DMS 273 (cell line): ENCODE results near the gene GRK2.

Experiments
- DNase-seq: peaks from one replicate; lab custom pipeline; 2025; ENCODE audit not compliant: unreplicated experiment; lab: John Stamatoyannopoulos, UW

The GRK2 gene

DNA sequence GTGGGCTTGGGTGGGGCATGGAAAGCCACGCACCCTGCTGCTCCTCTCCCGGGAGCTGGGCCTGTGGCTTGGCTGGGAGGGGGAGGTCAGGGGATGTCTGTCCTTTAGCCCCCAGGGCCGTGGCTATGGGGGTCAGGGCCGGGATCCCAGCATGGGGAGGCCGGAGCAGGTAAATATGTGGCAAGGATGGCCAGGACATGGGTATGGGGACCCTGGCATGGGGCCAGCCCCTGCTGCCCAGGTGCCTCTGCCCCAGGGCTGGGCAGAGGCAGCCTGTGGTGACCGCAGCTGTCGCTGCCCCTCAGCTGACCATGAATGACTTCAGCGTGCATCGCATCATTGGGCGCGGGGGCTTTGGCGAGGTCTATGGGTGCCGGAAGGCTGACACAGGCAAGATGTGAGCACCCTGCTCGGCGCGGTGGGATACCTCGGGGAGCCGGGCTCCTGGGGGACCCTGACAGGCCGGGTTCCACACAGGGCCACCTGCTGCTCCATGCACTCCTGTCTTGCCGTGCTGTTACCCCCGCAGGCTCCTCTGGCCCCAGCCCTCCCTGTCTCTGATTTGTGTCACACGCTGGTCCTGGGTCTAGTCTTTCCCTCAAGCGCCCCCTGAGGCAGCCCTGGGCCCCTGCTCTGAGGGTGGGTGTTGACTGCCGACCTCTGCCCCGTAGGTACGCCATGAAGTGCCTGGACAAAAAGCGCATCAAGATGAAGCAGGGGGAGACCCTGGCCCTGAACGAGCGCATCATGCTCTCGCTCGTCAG is 14.7 kb downstream of the GRK2 start:
- DNase-seq = no peak

DNA sequence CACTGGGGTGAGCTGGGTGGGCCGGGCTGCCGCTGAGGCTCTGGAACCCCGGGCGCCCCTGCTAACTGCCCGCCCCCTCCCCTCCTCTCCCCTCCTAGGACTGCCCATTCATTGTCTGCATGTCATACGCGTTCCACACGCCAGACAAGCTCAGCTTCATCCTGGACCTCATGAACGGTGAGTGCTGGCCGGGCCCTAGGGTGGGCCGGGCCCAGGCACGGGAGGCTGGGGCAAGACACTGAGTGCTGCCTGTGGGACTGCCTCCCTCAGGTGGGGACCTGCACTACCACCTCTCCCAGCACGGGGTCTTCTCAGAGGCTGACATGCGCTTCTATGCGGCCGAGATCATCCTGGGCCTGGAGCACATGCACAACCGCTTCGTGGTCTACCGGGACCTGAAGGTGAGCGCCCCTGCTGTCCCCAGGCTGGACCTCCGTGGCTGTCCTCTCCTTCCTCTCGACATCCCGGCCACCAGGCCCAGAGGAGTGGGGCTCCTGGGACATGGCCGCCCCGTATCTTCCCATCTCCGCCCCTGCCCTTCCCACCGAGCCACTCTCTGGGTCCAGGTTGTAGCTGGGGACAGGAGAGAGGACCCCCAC is 15.4 kb downstream of the GRK2 start:
- no peak for DNase-seq

DNA sequence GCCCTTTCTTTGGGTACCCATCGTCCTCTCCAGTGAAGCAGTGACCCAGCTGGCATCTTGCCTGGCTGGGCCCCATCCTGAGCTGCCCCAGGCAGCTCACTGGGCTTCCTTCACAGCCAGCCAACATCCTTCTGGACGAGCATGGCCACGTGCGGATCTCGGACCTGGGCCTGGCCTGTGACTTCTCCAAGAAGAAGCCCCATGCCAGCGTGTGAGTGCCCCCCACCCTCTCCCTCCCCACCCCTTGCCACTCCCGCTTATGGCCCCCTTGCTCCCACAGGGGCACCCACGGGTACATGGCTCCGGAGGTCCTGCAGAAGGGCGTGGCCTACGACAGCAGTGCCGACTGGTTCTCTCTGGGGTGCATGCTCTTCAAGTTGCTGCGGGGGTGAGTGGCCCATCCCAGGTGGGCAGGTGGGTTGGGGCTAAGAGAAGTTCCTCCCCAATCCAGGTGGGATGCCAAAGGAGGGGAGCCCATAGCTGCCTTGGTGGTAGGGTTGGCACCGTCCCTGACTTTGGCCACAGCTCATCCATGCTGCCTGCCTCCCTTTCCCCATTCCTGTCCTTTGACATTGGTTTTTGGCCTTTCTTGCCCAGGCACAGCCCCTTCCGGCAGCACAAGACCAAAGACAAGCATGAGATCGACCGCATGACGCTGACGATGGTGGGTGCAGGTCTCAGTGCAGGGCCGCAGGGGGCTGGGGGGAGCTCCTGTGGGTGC is 16.0 kb downstream of the GRK2 start:
- no peak for DNase-seq

DNA sequence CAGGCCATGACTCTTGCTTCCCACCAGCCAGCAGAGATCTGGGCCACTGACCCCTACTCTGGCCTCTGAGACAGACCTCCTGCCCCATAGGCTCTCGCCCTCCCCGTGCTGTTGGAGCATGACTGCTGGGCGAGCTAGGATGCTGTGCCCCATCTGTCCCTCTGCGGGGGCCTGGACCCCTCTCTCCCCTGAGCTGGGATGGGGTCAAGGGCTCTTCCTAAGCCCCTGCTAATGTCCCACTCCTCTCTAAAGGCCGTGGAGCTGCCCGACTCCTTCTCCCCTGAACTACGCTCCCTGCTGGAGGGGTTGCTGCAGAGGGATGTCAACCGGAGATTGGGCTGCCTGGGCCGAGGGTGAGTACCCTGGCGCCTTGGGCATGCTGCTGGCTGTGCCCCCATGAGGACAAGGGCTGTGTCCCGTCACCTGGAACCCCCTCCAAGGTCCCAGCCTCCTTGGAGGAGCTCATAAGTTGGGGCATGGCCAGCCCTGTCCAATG is 16.7 kb downstream of the GRK2 start:
- no peak for DNase-seq

DNA sequence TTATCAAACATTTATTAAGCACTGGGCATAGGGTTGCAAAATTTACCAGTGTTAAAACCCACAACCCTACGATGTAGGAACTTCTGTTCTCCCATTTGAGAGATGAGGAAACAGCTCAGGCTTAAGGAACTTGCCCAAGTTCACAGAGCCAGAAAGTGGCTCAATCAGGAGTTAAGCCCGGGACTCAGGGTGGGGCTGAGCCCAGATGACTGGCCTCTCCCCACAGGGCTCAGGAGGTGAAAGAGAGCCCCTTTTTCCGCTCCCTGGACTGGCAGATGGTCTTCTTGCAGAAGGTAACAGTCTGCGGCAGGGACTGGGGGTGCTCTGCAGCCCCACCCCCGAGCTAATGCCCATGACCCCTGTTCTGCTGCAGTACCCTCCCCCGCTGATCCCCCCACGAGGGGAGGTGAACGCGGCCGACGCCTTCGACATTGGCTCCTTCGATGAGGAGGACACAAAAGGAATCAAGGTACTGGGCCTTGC is 17.2 kb downstream of the GRK2 start:
- DNase-seq = no peak

DNA sequence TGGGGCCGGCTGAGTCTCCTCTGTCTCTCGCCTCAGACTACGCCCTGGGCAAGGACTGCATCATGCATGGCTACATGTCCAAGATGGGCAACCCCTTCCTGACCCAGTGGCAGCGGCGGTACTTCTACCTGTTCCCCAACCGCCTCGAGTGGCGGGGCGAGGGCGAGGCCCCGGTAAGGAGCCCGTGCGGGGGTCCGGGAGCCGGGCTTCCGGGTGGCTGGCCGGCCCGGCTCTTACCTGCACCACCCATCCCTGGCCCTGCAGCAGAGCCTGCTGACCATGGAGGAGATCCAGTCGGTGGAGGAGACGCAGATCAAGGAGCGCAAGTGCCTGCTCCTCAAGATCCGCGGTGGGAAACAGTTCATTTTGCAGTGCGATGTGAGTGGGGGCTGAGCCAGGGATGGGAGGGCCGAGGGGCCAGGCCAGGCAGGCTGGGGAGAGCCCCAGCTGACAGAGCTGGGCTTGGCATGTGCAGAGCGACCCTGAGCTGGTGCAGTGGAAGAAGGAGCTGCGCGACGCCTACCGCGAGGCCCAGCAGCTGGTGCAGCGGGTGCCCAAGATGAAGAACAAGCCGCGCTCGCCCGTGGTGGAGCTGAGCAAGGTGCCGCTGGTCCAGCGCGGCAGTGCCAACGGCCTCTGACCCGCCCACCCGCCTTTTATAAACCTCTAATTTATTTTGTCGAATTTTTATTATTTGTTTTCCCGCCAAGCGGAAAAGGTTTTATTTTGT is 18.7 kb downstream of the GRK2 start:
- DNase-seq = no peak

DNA sequence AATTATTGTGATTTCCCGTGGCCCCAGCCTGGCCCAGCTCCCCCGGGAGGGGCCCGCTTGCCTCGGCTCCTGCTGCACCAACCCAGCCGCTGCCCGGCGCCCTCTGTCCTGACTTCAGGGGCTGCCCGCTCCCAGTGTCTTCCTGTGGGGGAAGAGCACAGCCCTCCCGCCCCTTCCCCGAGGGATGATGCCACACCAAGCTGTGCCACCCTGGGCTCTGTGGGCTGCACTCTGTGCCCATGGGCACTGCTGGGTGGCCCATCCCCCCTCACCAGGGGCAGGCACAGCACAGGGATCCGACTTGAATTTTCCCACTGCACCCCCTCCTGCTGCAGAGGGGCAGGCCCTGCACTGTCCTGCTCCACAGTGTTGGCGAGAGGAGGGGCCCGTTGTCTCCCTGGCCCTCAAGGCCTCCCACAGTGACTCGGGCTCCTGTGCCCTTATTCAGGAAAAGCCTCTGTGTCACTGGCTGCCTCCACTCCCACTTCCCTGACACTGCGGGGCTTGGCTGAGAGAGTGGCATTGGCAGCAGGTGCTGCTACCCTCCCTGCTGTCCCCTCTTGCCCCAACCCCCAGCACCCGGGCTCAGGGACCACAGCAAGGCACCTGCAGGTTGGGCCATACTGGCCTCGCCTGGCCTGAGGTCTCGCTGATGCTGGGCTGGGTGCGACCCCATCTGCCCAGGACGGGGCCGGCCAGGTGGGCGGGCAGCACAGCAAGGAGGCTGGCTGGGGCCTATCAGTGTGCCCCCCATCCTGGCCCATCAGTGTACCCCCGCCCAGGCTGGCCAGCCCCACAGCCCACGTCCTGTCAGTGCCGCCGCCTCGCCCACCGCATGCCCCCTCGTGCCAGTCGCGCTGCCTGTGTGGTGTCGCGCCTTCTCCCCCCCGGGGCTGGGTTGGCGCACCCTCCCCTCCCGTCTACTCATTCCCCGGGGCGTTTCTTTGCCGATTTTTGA is 19.5 kb downstream of the GRK2 start:
- no peak for DNase-seq

DNA sequence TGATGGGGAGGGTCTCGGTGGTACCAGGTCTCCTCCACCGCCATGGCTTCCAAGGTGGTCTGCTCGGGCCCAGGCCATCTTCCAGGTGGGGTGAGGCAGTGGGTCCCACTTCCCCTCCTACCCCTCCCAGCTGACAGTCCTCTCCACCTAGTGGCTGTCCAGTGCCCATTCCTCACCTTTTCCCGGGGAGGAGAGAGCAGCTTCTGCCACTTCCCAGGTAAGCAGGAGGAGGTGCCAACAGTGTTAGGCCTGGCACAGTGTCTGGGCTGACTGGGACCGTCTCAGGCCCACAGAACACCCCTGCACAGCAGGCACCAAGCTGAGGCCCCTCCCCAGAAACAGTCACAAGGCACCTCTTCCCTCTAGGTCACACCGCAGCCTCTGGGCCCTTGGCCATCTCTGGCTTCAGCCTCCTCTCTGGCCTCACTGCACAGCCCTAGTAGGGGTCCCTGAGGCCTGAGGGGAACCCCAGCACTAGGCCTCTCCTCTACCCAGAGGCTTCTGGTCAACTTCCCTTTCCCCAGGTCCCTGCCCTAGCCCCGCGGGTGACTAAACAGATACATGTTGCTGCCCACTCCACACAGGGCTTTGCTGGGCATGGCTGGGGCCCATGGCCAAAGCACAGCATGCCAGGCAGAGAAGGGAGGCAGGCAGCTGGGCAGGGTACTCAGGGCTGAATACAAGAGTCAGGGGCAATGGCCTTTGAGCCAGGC is 20.5 kb downstream of the GRK2 start:
- no peak for DNase-seq

DNA sequence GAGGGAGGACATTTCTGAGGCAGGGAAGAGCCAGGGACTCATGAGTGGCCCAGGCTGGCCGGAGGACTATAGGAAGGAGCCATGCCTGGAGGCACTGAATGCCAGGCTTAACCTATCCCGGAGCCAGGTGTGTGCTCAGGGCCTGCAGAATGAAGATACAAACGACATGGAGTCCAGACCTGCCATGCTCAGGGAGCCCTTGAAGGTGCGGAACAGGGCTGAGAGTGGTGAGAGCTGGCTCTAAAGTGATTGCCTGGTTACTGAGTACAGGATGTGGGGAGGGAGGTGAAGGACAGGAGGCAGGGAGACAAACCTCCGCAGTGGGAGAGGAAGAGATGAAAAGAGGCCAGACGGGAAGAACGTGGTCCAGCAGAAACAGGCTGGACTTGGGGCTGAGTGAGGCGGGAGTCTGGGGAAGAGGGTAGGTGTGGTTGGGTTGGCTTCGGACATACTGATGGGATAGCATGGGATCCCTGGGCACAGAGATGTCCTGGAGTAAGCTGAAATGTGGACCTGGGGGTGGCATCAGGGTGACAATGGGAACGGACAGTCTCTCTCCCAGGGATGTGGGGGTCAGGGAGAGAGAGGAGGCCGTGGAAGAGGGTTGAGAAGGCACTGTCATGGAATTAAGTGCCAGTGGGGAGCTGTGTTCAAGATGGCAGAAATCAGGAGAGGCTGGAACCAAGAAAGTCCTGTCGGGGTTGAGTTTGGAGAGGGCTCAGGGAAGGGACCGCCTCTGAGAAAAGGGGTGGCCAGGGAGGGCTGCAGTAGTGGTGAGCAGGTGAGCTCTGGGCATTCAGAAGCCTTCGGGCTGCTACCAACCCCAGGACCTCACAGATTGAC is 21.3 kb downstream of the GRK2 start:
- DNase-seq = no peak

DNA sequence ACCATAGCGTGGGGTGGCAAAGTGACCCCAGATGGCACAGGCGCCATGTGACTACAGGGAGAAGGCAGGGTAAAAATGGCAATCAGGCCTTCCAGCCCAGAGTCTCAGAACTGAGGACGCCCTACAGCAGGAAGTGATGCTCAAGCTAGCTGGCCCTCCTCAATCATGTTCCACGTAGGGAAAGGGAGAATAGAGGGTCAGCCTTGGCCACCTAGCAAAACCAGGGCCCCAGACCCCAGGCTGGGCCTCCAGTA is 21.9 kb downstream of the GRK2 start:
- no peak for DNase-seq

DNA sequence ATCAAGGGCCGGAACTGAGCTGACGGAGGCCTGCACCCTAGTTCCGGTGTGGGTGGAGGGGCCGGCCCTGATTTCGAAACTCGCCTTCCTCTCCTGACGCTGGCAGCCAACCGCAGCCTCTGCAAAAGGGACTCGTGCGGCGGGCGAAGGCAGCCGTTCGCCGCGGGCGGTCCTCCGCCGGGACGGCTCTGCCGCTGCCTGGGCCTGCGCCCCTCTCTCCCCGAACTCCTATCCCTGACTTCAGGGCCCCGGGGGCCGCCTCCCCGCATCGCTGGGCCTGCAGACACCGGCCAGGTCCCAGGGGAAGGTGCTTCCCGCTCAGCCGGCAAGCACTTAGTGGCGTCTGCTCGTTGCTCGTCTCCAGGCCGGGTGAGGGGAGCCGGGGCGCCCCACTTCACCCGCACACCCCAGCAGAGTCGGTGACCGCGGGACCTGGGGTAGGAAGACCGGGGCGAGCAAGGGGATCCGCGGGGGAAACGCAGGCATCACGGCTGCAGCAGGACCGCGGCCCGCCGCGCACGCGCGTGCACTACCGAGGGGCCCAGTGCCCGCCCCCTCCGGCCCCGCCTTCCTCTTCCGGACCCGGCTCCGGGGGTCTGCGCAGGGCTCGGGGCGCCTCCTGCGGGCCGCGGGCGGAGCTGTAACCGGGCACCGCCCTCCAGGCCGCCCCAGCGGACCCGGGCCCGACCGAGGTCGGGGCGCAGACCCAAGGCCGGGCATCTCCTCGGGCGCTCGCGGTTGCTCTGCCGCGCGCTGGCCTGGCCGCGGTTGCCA is 22.4 kb downstream of the GRK2 start:
- peak; percentile 91 for DNase-seq

DNA sequence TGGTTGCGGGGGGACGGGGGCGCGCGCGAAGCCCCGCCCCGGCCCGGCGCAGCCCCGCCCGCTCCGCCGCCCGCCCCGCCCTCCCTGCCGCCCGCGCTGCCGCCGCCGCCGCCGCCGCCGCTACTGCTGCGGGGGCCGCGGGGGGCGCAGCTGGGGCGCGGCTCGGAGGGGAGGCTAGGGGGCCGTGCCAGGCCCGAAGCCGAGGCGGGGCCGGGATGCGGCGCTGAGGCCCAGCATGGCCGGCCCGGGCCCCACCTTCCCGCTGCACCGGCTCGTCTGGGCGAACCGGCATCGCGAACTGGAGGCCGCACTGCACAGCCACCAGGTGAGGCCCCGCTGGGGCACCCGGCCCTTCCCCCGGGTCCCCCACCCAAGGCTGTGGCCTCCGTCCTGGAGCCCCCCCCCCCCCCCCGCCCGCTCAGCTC is 23.0 kb downstream of the GRK2 start, which contains the start of gene ANKRD13D:
ANKRD13D (plus strand) TSS at position 78 of the 425 bp plus-strand sequence; CDS start at position 236, 158 bp downstream.
- no peak for DNase-seq

DNA sequence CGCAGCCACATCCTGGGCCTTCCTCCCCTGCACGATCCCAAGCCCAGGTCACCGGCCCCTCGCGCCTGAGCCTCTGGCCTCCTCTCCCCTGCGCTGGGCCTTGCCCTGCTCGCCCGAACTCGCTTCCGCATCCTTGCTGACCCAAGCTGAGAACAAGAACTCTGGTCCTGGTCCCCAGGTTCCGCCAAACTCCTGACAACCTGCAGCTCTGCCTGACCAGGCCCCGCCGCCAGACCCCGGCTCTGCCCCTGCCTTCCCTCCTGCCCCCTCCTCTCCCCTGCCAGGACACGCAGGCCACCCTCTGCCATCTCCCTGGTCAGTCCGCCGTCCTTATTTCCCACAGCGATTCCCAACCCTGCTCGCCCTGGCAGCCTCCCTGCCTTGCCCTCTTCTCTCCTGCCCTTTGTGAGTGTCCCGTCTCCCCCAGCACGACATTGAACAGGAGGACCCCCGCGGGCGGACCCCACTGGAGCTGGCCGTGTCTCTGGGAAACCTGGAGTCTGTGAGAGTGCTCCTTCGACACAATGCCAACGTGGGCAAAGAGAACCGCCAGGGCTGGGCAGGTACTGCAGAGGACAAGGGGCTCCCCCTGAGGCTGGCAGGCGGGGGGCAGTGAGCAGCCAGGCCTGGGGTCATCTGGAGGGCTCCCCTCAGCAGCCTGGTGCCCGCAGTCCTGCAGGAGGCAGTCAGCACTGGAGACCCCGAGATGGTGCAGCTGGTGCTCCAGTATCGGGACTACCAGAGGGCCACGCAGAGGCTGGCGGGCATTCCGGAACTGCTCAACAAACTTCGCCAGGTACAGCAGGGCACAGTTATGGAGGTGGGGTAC is 23.6 kb downstream of the GRK2 start:
- no peak for DNase-seq

DNA sequence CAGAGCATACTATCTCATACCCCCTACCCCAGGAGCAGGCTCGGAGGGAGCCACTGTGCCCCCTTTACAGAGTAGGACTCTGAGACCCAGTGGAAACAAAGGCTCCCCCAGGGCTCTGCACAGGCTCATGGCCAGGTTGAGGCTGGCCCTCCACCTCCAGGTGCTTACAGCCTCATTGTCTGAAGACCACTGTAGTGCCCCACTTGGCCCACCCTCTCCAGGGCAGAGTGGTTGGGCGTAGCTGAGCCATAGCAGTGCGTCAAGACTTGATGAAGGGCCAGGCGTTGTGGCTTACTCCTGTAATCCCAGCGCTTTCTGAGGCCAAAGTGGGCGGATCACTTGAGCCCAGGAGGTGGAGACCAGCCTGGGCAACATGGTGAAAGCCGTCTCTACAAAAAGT is 24.5 kb downstream of the GRK2 start:
- no peak for DNase-seq

DNA sequence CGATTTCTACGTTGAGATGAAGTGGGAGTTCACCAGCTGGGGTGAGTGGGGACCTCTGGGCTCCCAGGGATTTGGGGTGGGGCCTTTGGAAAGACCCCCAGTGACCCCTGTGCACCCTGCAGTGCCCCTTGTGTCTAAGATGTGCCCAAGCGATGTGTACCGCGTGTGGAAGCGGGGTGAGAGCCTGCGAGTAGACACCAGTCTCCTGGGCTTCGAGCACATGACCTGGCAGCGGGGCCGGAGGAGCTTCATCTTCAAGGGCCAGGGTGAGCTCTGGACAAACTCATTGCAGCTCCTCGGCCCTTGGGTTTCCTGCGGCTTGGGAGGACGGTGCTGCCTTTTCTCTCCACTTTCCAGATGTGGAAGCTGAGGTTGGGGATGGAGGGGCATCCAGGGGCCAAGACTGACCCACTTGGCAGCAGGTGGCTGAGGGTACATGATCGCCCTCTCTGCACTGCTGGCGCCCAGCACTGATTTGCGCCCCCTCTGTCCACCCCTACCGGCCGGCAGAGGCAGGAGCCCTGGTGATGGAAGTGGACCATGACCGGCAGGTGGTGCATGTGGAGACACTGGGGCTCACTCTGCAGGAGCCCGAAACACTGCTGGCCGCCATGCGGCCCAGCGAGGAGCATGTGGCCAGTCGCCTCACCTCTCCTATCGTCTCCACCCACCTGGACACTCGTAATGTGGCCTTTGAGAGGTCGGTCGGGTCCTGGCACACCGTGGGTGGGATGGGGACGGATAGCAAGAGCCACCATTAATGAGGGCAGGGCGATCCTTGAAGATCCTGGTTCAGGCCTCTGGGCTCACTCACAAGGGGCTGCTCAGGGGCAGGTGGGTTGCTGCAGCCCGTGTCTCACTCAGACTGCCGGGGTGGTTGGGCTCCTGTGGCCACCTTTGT is 25.5 kb downstream of the GRK2 start:
- no peak for DNase-seq

DNA sequence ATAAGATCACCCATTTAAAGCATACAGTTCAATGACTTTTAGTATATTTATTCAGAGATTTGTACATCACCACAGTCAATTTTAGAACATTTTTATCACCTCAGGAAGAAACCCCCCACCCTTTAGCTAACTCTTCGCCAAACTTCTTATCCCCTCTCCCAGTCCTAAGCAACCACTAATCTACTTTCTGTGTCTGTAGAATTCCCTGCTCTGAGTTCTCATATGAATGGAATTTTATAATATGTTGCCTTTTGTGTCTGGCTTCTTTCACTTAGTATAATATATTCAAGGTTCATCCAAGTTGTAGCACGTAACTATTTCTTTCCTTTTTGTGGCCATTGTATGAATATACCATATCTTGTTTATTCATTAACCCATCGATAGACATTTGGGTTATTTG is 26.4 kb downstream of the GRK2 start:
- DNase-seq = no peak
